ENCODE measurements around the gene CDH4.

Gene CDH4

DNA sequence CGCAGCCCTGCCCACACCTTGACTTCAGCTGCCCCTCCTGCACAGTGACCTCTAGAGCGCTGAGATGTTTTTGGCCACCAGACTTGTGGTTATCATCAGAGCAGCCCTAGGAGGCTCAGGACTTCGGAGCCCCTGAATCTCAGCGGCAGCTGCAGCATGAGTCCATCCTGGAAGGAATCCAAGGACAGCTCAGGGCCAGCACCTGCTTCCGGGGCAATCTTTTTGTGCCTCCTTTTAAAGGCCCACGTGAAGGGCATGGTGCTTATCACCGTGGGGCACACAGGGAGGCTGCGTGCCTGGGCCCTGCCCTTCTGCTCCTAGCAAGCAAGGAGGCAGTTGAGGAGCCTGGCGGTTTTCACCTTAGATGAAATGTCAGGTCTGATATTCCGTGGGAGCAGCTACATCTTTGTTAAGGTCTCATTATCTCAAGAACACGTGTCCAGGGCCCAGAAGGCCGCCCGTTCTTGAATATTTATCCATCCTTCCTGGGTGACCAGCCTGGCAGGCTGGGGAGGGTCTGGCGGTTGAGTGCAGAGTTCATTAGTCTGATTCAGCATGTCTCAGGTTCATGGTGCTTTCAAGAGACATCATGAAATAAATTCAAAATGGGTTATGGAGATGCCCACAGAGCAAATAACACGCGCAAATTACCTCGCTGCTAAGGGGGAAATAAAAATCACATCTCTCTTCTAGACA, 421.2 kb downstream of the CDH4 start:
- no peak overlapping the region for H3K4me3 ChIP-seq (ENCODE audit: low read depth, low read length)

GRCh38 chr20:61674121-61674520, 422.1 kb downstream of the CDH4 start:
- H3K4me3 ChIP-seq (ENCODE audit: low read depth, low read length), result no peak overlapping the region
- no peak for DNase-seq (ENCODE audit: low read depth)

More for the DNA sequence above, 421.2 kb downstream of the CDH4 start:
- no peak for DNase-seq (ENCODE audit: low read depth)

DNA sequence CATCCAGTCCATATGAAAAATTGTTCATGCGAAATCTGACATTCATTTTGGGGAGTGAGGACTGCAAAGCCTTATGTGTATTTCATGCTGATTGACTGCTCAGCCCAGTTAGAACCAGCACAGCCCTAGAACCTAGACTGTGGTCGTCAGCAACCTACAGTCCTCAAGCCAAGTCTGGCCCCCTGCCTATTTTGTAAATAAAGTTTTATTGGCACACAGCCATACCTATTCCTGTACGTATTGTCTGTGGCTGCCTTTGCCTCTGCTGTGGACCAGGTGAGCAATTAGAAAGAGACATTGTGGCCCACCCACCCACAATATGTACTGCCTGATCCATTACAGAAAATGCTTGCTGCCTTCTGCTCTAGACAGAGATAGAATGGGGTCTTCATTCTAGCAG, 422.6 kb downstream of the CDH4 start:
- DNase-seq (ENCODE audit: low read depth), result no peak
- no peak overlapping the region for H3K4me3 ChIP-seq (ENCODE audit: low read depth, low read length)

- H3K4me3 ChIP-seq (ENCODE audit: low read depth, low read length), result no peak overlapping the region
- DNase-seq (ENCODE audit: low read depth), result no peak
Observed at GRCh38 chr20:61677928-61678327, 425.9 kb downstream of the CDH4 start.

- DNase-seq (ENCODE audit: low read depth), result no peak
Observed at GRCh38 chr20:61678437-61678836, 426.4 kb downstream of the CDH4 start.

DNA sequence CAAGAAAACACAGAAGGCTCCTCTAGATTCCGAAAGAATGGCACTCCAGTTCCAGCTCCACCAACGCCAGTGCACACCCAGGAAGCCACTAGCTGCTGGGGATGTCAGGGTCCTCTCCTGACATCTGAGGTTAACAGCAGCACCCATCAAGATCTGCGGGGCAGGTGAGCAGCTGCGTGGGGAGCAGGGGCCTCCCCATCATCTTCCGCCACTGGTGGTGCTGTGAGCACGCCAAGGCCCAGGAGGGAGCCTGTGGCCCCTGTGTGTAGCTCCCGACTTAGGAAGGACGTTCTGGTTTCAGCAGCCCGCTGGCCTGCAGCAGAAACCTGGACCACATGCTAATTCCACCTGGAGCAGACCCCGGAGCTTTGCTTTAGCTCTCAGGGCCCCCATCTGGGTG, 427.4 kb downstream of the CDH4 start:
- H3K4me3 ChIP-seq (ENCODE audit: low read depth, low read length), result no peak overlapping the region
- no peak for DNase-seq (ENCODE audit: low read depth)

More at GRCh38 chr20:61678437-61678836, 426.4 kb downstream of the CDH4 start:
- no peak overlapping the region for H3K4me3 ChIP-seq (ENCODE audit: low read depth, low read length)

- H3K4me3 ChIP-seq (ENCODE audit: low read depth, low read length), result no peak overlapping the region
Observed at GRCh38 chr20:61680096-61680495, 428.0 kb downstream of the CDH4 start.

GRCh38 chr20:61682114-61682995, 430.3 kb downstream of the CDH4 start:
- H3K4me3 ChIP-seq (ENCODE audit: low read depth, low read length), result no peak overlapping the region
- no peak for DNase-seq (ENCODE audit: low read depth)

More at GRCh38 chr20:61680096-61680495, 428.0 kb downstream of the CDH4 start:
- no peak for DNase-seq (ENCODE audit: low read depth)

- H3K4me3 ChIP-seq (ENCODE audit: low read depth, low read length), result no peak overlapping the region
Observed at GRCh38 chr20:61682996-61683681, 431.1 kb downstream of the CDH4 start.

GRCh38 chr20:61683721-61684120, 431.7 kb downstream of the CDH4 start:
- DNase-seq (ENCODE audit: low read depth), result no peak
- no peak overlapping the region for H3K4me3 ChIP-seq (ENCODE audit: low read depth, low read length)

More at GRCh38 chr20:61682996-61683681, 431.1 kb downstream of the CDH4 start:
- DNase-seq (ENCODE audit: low read depth), result peak; percentile 29

GRCh38 chr20:61684136-61684535, 432.1 kb downstream of the CDH4 start:
- no peak for DNase-seq (ENCODE audit: low read depth)
- no peak overlapping the region for H3K4me3 ChIP-seq (ENCODE audit: low read depth, low read length)

DNA sequence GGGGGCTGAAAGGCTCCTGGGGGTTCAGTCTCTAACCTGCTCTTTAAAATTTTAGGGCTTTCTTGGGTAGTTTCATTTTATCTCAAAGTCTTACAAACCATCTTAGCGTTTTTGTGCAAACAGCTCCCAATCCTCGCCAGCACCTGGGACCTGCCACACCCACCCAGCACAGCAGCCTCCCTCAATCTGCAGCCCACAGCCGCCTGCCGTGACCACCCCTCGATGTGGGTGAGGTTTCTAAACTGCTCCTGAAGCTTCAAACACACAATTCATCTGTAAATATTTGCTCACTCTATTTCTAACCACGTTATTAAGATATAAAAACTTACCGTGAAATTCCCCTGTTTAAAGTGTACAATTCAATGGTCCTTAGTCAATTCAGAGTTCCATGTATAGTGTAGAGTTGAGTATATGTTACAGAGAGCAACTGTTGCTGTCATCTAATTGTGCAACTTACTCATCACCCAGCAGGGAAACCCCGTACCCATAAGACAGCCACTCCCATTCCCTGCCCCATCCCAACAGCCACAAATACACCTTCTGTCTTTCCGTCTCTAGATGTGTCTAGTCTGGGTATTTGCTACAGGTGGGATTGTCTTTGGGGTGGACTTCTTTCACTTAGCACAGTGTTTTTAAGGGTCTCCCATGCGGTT, 432.6 kb downstream of the CDH4 start:
- no peak for DNase-seq (ENCODE audit: low read depth)

DNA sequence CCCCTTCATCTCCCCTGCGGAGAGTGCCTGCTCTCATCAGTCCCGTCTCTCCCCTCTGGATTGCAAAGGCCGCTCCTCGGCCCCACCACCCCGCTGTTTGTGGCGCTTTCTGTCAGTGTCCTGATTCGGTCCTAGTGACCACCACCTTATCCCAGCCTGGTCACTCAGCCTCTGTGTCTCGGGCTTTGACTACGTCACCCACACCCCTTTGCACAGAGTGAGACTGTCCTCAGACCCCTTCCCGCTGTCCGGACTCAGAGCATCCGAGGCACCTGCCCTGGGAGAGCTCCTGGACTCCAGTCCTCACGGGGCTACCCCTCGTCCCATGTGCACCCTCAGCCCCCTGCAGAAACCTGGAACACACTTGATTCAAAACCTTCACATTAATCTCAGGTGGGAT, 433.4 kb downstream of the CDH4 start:
- DNase-seq (ENCODE audit: low read depth), result no peak
- no peak overlapping the region for H3K4me3 ChIP-seq (ENCODE audit: low read depth, low read length)

More for the DNA sequence above, 432.6 kb downstream of the CDH4 start:
- H3K4me3 ChIP-seq (ENCODE audit: low read depth, low read length), result no peak overlapping the region

DNA sequence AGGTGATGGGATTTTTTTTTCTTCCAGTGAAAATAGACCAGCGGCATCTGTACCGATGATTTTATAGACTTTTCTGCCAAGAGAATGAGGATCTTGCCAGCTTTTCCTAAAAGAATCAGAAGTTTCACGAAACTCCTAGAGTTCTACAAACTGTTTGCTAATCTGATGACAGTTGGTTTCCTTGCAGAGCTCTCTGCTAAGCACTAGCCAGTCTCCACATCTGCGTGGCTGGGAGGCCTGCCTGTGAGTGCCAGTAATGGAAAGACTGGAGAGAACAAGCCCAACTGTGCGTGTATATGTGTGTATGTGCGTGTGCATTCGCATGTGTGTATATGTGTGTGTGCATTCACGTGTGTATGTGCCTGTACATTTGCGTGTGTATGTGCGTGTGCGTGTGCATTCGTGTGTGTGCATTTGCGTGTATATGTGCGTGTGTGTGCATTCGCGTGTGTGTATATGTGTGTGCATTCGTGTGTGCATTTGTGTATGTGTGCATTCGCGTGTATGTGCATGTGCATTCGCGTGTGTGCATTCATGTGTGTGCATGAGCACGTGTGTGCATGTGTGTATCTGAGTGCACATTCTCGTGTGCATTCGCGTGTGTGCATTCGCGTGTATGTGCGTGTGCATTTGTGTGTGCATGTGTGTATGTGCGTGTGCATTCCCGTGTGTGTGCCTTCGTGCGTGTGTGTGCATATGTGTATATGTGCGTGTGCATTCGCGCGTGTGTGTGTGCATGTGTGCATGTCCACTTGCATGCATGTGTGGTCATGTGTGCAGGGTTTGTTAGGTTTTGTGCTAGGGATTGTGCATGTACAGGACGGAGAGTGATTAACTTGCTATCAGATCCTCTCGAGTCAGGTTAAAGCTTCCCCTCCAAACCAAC, 434.2 kb downstream of the CDH4 start:
- no peak for DNase-seq (ENCODE audit: low read depth)

DNA sequence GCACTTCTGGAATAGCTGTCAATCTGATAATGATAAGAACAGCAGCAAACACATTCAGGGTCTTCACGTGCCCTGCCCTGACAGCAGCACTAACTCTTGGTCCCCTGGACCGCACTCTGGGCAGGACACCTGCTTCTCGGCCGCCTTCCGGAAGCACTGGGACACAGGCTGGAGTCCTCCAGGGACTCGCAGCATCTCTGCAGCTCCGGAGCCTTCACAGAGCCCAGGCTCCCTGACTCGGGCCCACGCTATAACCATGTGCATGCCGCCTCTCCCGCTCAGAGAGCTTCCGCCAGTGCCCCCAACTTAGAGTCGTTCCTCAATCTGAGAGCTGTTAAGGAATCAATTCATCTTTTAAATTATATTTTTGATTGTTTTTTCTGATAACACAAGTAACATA, 436.4 kb downstream of the CDH4 start:
- H3K4me3 ChIP-seq (ENCODE audit: low read depth, low read length), result no peak overlapping the region
- no peak for DNase-seq (ENCODE audit: low read depth)

More for the DNA sequence above, 434.2 kb downstream of the CDH4 start:
- H3K4me3 ChIP-seq (ENCODE audit: low read depth, low read length), result no peak overlapping the region

- no peak for DNase-seq (ENCODE audit: low read depth)
- H3K4me3 ChIP-seq (ENCODE audit: low read depth, low read length), result no peak overlapping the region
Observed at GRCh38 chr20:61690150-61690549, 438.1 kb downstream of the CDH4 start.

GRCh38 chr20:61690993-61691838, 439.2 kb downstream of the CDH4 start:
- H3K4me3 ChIP-seq (ENCODE audit: low read depth, low read length), result no peak overlapping the region
- DNase-seq (ENCODE audit: low read depth), result no peak

DNA sequence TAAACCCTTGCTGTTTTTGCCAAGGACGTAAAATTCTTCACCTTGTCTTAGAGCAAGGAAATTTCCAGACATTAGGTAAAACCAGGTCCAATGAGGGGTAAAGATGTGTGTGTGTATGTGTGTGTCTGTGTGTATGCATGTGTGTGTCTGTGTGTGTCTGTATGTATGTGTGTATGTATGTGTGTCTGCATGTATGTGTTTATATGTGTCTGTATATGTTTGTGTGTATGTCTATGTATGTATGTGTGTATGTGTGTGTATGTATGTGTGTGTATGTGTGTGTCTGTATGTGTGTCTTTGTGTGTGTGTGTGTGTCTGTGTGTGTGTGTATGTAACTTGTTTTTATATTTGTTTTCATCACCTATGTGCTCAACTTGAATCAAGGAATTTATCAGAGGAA, 439.9 kb downstream of the CDH4 start:
- DNase-seq (ENCODE audit: low read depth), result no peak
- H3K4me3 ChIP-seq (ENCODE audit: low read depth, low read length), result no peak overlapping the region
